Measurements from ENCODE around the gene TTLL10.

DNA sequence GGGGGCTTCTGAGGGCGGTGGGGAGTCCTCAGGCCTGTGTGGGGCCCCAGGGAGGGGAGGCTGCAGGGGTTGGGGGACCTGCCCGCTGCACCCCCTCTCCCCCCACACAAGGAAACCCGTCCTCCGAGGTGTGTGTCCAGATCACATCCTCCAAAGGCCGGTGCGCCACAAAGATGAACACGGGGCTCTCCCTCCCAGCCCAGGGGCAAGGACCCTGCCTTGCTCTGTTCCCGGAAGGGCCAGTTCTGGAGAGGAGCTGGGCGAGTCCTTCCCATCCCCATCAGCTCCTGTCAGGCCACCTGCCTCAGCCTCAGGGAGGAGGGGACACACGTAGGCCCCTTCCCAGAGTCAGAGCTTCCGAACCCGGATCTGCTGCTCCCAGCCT, 2.5 kb upstream of the TTLL10 start:
- TF ChIP-seq, protein P1, sequence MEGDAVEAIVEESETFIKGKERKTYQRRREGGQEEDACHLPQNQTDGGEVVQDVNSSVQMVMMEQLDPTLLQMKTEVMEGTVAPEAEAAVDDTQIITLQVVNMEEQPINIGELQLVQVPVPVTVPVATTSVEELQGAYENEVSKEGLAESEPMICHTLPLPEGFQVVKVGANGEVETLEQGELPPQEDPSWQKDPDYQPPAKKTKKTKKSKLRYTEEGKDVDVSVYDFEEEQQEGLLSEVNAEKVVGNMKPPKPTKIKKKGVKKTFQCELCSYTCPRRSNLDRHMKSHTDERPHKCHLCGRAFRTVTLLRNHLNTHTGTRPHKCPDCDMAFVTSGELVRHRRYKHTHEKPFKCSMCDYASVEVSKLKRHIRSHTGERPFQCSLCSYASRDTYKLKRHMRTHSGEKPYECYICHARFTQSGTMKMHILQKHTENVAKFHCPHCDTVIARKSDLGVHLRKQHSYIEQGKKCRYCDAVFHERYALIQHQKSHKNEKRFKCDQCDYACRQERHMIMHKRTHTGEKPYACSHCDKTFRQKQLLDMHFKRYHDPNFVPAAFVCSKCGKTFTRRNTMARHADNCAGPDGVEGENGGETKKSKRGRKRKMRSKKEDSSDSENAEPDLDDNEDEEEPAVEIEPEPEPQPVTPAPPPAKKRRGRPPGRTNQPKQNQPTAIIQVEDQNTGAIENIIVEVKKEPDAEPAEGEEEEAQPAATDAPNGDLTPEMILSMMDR (optimal IDR thresholded peaks at IDR 0.05 in 1 of 3, IDR thresholded peaks at IDR 0.05 in 1 of 3, conservative IDR thresholded peaks at IDR 0.05 in 1 of 3; ENCODE audit: extremely low read depth in 1 of 3, insufficient read depth in 2 of 3, low read length in 3 of 3), result no peak
- TF ChIP-seq EZH2 (IDR thresholded peaks at IDR 0.05; ENCODE audit: low read length), result no peak

Measured in keratinocyte (primary cell).